OCI-LY1 (cell line): ENCODE results near the gene SIGLEC15.

ENCODE experiments used
- H2AFZ ChIP-seq: fragments of 200-600 bp; sonication (generic), shearing (Covaris generic); 2 replicates; pipeline ENCODE4 v1.6.0; 2014; ENCODE audit warnings: antibody characterized with exemption, mild to moderate bottlenecking, low read length
- H3F3A ChIP-seq: fragments of 200-600 bp; sonication (generic), shearing (Covaris generic); 2 replicates; pipeline ENCODE4 v1.6.0; 2014; ENCODE audit warnings: mild to moderate bottlenecking, antibody characterized with exemption, low read length, moderate library complexity; ENCODE audit not compliant: insufficient read depth
- H3K27ac ChIP-seq: fragments of 200-600 bp; sonication (generic); 2 replicates; pipeline ENCODE4 v1.5.1; 2014; ENCODE audit warnings: low read length, mixed run types, mild to moderate bottlenecking, low read depth; ENCODE audit not compliant: poor library complexity, severe bottlenecking
- H3K27me3 ChIP-seq: fragments of 200-600 bp; sonication (generic); 2 replicates; pipeline ENCODE4 v1.6.0; 2014; ENCODE audit warnings: antibody characterized with exemption, mild to moderate bottlenecking, low read length, moderate library complexity; ENCODE audit not compliant: insufficient read depth
- H3K36me3 ChIP-seq: fragments of 200-600 bp; sonication (generic); 2 replicates; pipeline ENCODE4 v1.6.1; 2014; ENCODE audit warnings: mild to moderate bottlenecking, antibody characterized with exemption, low read length, moderate library complexity, mixed read lengths; ENCODE audit not compliant: insufficient read depth
- H3K4me1 ChIP-seq: fragments of 200-600 bp; sonication (generic); 2 replicates; pipeline ENCODE4 v1.5.1; 2014; ENCODE audit warnings: mild to moderate bottlenecking, low read length, moderate library complexity; ENCODE audit not compliant: insufficient read depth, severe bottlenecking
- H3K4me2 ChIP-seq: fragments of 200-600 bp; sonication (generic), shearing (Covaris generic); 2 replicates; pipeline ENCODE4 v1.6.1; 2014; ENCODE audit warnings: low read length
- H3K4me3 ChIP-seq: fragments of 200-600 bp; sonication (generic); 2 replicates; pipeline ENCODE4 v1.5.1; 2014; ENCODE audit warnings: low read length, low read depth, mild to moderate bottlenecking, mixed read lengths; ENCODE audit not compliant: poor library complexity, severe bottlenecking
- H3K79me2 ChIP-seq: fragments of 200-600 bp; shearing (Covaris generic); 2 replicates; pipeline ENCODE4 v1.6.1; 2016; ENCODE audit warnings: mixed run types, low read length, mixed read lengths; ENCODE audit not compliant: insufficient read depth
- H3K9ac ChIP-seq: fragments of 200-600 bp; sonication (generic), shearing (Covaris generic); 2 replicates; pipeline ENCODE4 v1.6.1; 2014; ENCODE audit warnings: mild to moderate bottlenecking, low read length, mixed read lengths
- H3K9me2 ChIP-seq: fragments of 200-600 bp; sonication (generic), shearing (Covaris generic); 2 replicates; pipeline ENCODE4 v1.6.1; 2014; ENCODE audit warnings: low read depth, mild to moderate bottlenecking, low read length, mixed read lengths
- H3K9me3 ChIP-seq: fragments of 200-600 bp; shearing (Covaris generic); 2 replicates; pipeline ENCODE4 v1.6.1; 2014; ENCODE audit warnings: low read length, mixed read lengths
- H4K20me1 ChIP-seq: fragments of 200-600 bp; sonication (generic), shearing (Covaris generic); 2 replicates; pipeline ENCODE4 v1.6.0; 2016; ENCODE audit warnings: mild to moderate bottlenecking, low read length; ENCODE audit not compliant: insufficient read depth
- EZH2 ChIP-seq: fragments of 200-600 bp; sonication (generic), shearing (Covaris generic); IDR thresholded peaks from 2 replicates; pipeline ENCODE4 v1.8.0; 2017; ENCODE audit warnings: borderline replicate concordance, mixed run types, mild to moderate bottlenecking, antibody characterized with exemption, low read length, moderate library complexity, mixed read lengths
- TF ChIP-seq, protein P1 (sequence below): fragments of 200-600 bp; sonication (generic), shearing (Covaris generic); IDR thresholded peaks from 2 replicates; pipeline ENCODE4 v1.5.1; 2017; ENCODE audit warnings: mild to moderate bottlenecking, antibody characterized with exemption, low read length, moderate library complexity, mixed read lengths

SIGLEC15 gene

DNA sequence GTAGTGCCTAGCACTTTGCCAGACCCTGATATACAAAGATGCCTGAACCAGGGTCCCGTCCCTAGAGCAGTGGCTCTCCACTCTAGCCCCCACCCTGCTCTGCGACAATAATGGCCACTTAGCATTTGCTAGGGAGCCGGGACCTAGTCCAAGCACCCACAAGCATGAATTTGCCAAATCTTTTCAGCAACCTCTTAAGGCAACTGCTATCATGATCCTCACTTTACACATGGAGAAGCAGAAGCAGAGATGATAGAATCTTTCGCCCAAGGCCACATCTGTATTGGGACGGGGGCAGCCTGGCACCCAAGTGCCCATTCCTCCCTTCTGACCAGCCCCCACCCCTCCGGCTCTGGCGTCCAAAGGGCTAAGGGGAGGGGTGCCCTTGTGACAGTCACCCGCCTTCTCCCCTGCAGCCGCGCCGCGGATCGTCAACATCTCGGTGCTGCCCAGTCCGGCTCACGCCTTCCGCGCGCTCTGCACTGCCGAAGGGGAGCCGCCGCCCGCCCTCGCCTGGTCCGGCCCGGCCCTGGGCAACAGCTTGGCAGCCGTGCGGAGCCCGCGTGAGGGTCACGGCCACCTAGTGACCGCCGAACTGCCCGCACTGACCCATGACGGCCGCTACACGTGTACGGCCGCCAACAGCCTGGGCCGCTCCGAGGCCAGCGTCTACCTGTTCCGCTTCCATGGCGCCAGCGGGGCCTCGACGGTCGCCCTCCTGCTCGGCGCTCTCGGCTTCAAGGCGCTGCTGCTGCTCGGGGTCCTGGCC, 13.0 kb downstream of the SIGLEC15 start:
- Histone ChIP-seq H3K9ac (no peak overlapping the region), H3K27me3 (peaks cover 14% of the 10 kb centered on the region; the same call in 1 of the 2 replicates), H3F3A (no peaks in the 10 kb centered on the region), H3K9me2 (no peaks in the 10 kb centered on the region), H3K4me1 (peaks cover 5% of the 10 kb centered on the region), H4K20me1 (no peaks in the 10 kb centered on the region), H3K27ac (no peak overlapping the region), H3K9me3 (no peaks in the 10 kb centered on the region), H3K4me3 (peak overlapping the region; percentile 38), H3K79me2 (no peaks in the 10 kb centered on the region), H3K36me3 (no peaks in the 10 kb centered on the region), H2AFZ (no peak overlapping the region), H3K4me2 (no peak overlapping the region)
- TF ChIP-seq, protein P1, sequence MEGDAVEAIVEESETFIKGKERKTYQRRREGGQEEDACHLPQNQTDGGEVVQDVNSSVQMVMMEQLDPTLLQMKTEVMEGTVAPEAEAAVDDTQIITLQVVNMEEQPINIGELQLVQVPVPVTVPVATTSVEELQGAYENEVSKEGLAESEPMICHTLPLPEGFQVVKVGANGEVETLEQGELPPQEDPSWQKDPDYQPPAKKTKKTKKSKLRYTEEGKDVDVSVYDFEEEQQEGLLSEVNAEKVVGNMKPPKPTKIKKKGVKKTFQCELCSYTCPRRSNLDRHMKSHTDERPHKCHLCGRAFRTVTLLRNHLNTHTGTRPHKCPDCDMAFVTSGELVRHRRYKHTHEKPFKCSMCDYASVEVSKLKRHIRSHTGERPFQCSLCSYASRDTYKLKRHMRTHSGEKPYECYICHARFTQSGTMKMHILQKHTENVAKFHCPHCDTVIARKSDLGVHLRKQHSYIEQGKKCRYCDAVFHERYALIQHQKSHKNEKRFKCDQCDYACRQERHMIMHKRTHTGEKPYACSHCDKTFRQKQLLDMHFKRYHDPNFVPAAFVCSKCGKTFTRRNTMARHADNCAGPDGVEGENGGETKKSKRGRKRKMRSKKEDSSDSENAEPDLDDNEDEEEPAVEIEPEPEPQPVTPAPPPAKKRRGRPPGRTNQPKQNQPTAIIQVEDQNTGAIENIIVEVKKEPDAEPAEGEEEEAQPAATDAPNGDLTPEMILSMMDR, result no peak

DNA sequence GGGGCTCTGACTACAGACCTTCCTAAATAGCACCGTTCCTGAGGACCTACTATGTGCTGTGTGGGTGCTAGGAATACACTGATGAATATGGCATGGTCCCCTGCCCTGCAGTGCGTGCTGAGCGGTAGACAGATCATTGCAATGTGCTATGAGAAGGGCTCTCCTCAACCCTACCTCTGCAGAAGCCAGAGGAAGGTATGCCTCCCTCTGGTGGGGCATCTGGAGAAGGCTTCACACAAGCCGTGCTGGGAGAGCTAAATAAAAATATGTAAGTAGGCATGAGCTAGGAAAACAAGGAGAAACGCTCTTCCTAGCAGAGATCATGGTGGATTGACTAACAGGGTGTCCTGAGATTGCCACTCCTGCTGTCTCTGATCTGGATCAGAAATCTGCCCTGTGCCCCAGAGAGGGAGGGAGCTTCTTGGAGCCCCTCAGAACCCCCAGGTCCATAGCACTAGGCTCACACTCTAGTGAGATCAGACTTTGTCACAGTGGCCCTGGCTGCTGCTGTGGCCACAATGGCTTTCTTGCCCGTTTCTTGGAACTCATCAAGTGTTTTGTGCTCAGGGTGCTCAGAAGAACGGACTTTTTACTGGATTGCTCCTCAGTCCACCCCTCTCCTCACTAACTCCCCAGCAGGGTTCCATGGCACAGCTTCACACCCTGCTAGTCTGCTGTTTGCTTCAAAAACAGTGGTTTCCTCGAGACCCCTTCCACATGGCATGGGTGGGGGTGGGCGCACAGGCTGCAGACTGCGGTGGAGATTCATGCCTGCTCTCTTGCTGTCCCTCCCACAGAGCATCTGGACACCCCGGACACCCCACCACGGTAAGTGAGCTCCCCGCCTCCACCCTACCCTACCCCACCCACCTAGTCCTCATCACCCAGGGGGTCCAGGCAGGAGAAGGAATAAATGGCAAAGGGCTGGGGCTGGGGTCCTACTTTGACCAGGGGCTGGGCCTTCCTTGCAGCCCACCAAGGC, 14.2 kb downstream of the SIGLEC15 start:
- Histone ChIP-seq H4K20me1 (no peaks in the 10 kb centered on the region), H3K9me2 (no peaks in the 10 kb centered on the region), H3K9ac (no peak overlapping the region), H3K4me3 (no peak overlapping the region), H3K4me2 (no peak overlapping the region), H3K36me3 (no peaks in the 10 kb centered on the region), H3K79me2 (no peaks in the 10 kb centered on the region), H3K9me3 (no peaks in the 10 kb centered on the region), H3K4me1 (peaks cover 6% of the 10 kb centered on the region), H3K27ac (no peak overlapping the region), H2AFZ (no peak overlapping the region), H3K27me3 (peaks cover 14% of the 10 kb centered on the region; the same call in 1 of the 2 replicates), H3F3A (no peaks in the 10 kb centered on the region)
- TF ChIP-seq, protein P1, result peak; percentile 49; the same call in 1 of the 2 replicates
- no peak for TF ChIP-seq EZH2

DNA sequence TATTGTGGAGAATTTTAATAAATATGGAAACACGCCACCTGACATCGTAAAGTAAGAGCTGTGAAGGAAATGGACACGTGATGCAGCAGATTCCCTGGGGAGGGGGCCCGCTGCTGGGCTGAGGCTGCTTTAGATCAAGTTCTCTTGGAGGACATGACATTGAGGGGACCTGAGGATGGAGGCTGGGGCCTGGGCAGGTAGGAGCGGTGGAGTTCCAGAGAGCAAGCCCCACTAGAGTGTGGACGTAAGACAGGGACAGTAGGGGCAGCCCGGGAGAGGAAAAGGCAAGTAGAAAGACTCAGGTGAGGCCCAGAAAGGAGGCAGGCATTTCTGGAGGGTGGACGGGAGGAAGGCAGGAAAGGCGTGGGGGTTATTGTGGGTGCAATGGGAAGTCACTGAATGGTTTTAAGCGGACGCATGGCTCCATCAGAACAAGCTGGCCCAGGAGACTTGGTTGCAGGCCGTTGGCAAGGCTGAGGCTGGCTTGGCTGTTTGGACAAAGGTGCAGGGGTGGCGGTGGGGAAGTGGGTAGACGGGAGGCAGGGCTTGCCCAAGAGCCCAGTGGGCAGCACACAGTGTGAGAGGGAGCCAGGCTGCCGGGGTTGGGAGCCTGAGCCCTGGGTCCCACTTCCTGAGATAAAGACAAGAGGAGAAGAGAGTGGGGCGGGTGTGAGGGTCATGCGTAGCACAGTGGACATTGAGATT, 15.7 kb downstream of the SIGLEC15 start:
- Histone ChIP-seq H3F3A (no peaks in the 10 kb centered on the region), H2AFZ (no peak overlapping the region), H3K79me2 (no peaks in the 10 kb centered on the region), H3K27me3 (peaks cover 9% of the 10 kb centered on the region; the same call in 1 of the 2 replicates), H3K9ac (no peak overlapping the region), H3K4me2 (no peak overlapping the region), H3K9me2 (no peaks in the 10 kb centered on the region), H3K36me3 (no peaks in the 10 kb centered on the region), H3K27ac (no peak overlapping the region), H4K20me1 (no peaks in the 10 kb centered on the region), H3K4me1 (peaks cover 16% of the 10 kb centered on the region), H3K9me3 (no peaks in the 10 kb centered on the region), H3K4me3 (no peak overlapping the region)
- no peak for TF ChIP-seq EZH2
- TF ChIP-seq, protein P1, result no peak
